ENCODE data around the gene NTN5. TPM values are rescaled to one million over a fixed set of nuclear protein-coding genes. Genes with fewer than 3 reads are reported as not detected.

The NTN5 gene
- total and polyA plus RNA-seq, 9 of the 15 experiments (the other 6 are each of a cell fraction or from before 2014, with no cell fraction given) = not detected

- ChIA-PET POLR2A (no interaction called here), CTCF (ENCODE audit: low intra/inter-chr PET ratio) (no interaction called here)
- H3K4me3 ChIP-seq = no peak overlapping the region
- WGBS (ENCODE audit: insufficient coverage, low coverage, missing lambda C conversion rate) = 85% methylated on average over 21 of the region's 23 CpGs
- FAIRE-seq (no peak), ATAC-seq (no peak), DNase-seq (ENCODE audit: extremely low read depth in 1 of 4, low spot score in 3 of 4) (no peak)
- in situ Hi-C loops (cut with MboI) = no loop called here
- H4K20me1 ChIP-seq (replicated peaks; ENCODE audit: control insufficient read depth, insufficient read depth, low read length) = no peaks in the 10 kb centered on the region
- H3K27ac ChIP-seq (ENCODE audit: extremely low read depth, low read depth, low read length) = no peak overlapping the region
- H3K4me2 ChIP-seq (ENCODE audit: insufficient read depth, low read length) = no peak overlapping the region
- H3K27me3 ChIP-seq (ENCODE audit: control insufficient read depth in 2 of 2, insufficient read depth in 2 of 2, low read length in 2 of 2) = no peaks in the 10 kb centered on the region
- H3K9ac ChIP-seq (ENCODE audit: insufficient read depth in 1 of 2, low read depth in 2 of 2, low read length in 2 of 2) = no peak overlapping the region; a peak in 1 of 4 replicates
- H3K4me1 ChIP-seq (replicated peaks in 1 of 2; ENCODE audit: control insufficient read depth in 2 of 2, insufficient read depth in 2 of 2, low read length in 2 of 2) = peaks cover 4 to 13% of the 10 kb centered on the region in 2 experiments; a peak in 4 of 5 replicates
- no peak for TF ChIP-seq NEUROD1 (IDR thresholded peaks at IDR 0.05; ENCODE audit: borderline replicate concordance, low read depth, low read length, partially characterized antibody)
- TF ChIP-seq SETDB1 (IDR thresholded peaks at IDR 0.05; ENCODE audit: low read length) = no peak
- no peak for TF ChIP-seq E2F4 (CRISPR knock-in tag; IDR thresholded peaks at IDR 0.05; ENCODE audit: low read depth)
- no peak for TF ChIP-seq HNRNPK (IDR thresholded peaks at IDR 0.05; ENCODE audit: low read depth, low read length, poor library complexity, severe bottlenecking)
- TF ChIP-seq ZNF511 (CRISPR knock-in tag; IDR thresholded peaks at IDR 0.05) = no peak
- no peak for TF ChIP-seq NCOA1 (IDR thresholded peaks at IDR 0.05; ENCODE audit: low read depth)
- no peak for TF ChIP-seq ZNF134 (CRISPR knock-in tag; conservative IDR thresholded peaks at IDR 0.05)
- no peak for TF ChIP-seq ARID1B (IDR thresholded peaks at IDR 0.05)
- no peak for TF ChIP-seq SNIP1 (IDR thresholded peaks at IDR 0.05; ENCODE audit: low read depth)
- TF ChIP-seq SMAD4 (CRISPR knock-in tag; conservative IDR thresholded peaks at IDR 0.05) = no peak
- TF ChIP-seq MCM2 (IDR thresholded peaks at IDR 0.05; ENCODE audit: low read depth) = no peak
- H3K9me3 ChIP-seq (replicated peaks; ENCODE audit: control insufficient read depth, insufficient read depth, low read depth, low read length) = no peaks in the 10 kb centered on the region
- intact Hi-C loops (cut with micrococcal nuclease) = no loop called here
- no peaks in the 10 kb centered on the region for H3K79me2 ChIP-seq (ENCODE audit: control insufficient read depth, insufficient read depth, low read length)
- H2AFZ ChIP-seq (ENCODE audit: low read depth, low read length) = no peak overlapping the region
- no peaks in the 10 kb centered on the region for H3K36me3 ChIP-seq (ENCODE audit: control insufficient read depth, insufficient read depth, low read length)
- no peaks in the 10 kb centered on the region for H3K9me1 ChIP-seq (ENCODE audit: control insufficient read depth, insufficient read depth, low read length)
- no TSS peak for BruUV-seq (replicated peaks)
Measured at GRCh38 chr19:48703316-48703715, 30.5 kb upstream of the NTN5 start.
